Gastrocnemius medialis (tissue), 4 donors: Measurements from ENCODE around the gene RNF215. TPM values are rescaled to one million over a fixed set of nuclear protein-coding genes. Genes with fewer than 3 reads are reported as not detected.

Experiments
- ATAC-seq, 2 donors: fragments of 150-250 bp; one replicate each; pipeline ENCODE4 v1.9.1; 2016
- DNase-seq, 2 donors: peaks; one replicate each; pipeline ENCODE4 v3.0.0-alpha.2; 2019
- H3K27ac ChIP-seq, 4 donors: fragments of 200-600 bp; sonication (generic); 1 replicate in 1 of 4; 2 replicates in 3 of 4; pipeline ENCODE4 v1.5.1; 2016 to 2018; ENCODE audit warnings: mild to moderate bottlenecking in 2 of 4, moderate library complexity in 1 of 4
- H3K27me3 ChIP-seq, 3 donors: fragments of 200-600 bp; sonication (generic) in 2 of 3; 1 replicate in 1 of 3; 2 replicates in 2 of 3; pipeline versions ENCODE4 v1.5.1 to v1.6.0; 2016 to 2019; ENCODE audit warnings: mild to moderate bottlenecking in 1 of 3, moderate library complexity in 1 of 3
- H3K36me3 ChIP-seq, 2 donors: fragments of 200-600 bp; sonication (generic) in 1 of 2; one replicate each; pipeline ENCODE4 v1.5.1; 2017 to 2018
- H3K4me1 ChIP-seq, 2 donors: fragments of 200-600 bp; sonication (generic) in 1 of 2; one replicate each; pipeline ENCODE4 v1.5.1; 2016 to 2017; ENCODE audit warnings: mild to moderate bottlenecking in 2 of 2
- H3K4me3 ChIP-seq, 4 donors: fragments of 200-600 bp; sonication (generic) in 3 of 4; 1 replicate in 1 of 4; 2 replicates in 3 of 4; pipeline ENCODE4 v1.5.1; 2016 to 2019; ENCODE audit warnings: mild to moderate bottlenecking in 2 of 4
- H3K9me3 ChIP-seq, 3 donors: fragments of 200-600 bp; sonication (generic) in 2 of 3; 1 replicate in 1 of 3; 2 replicates in 2 of 3; pipeline ENCODE4 v1.5.1; 2016 to 2019
- CTCF ChIP-seq, 5 experiments: fragments of 450-650 bp in 3 of 5; fragments of 200-600 bp in 2 of 5; sonication (generic) in 2 of 5; IDR thresholded peaks in 4 of 5; conservative IDR thresholded peaks in 1 of 5; 1 replicate in 4 of 5; 2 replicates in 1 of 5; pipeline ENCODE4 v1.5.1; 2016 to 2019; ENCODE audit warnings: antibody characterized with exemption in 5 of 5, mild to moderate bottlenecking in 3 of 5, moderate library complexity in 3 of 5
- POLR2A ChIP-seq, 2 donors: fragments of 450-650 bp; IDR thresholded peaks; one replicate each; pipeline ENCODE4 v1.6.1; 2017; ENCODE audit warnings: antibody characterized with exemption in 2 of 2, mild to moderate bottlenecking in 2 of 2, moderate library complexity in 2 of 2
- in situ Hi-C, 4 donors: fragments of 200-750 bp; cut with MboI; loops; one replicate each; pipeline versions ENCODE4 v1.15.0 to v1.8.0; 2017; ENCODE audit warnings: low sequenced_read_pairs in 4 of 4
- intact Hi-C: fragments of 100-400 bp; cut with DNase I; formaldehyde crosslinking; loops from one replicate; pipeline ENCODE4 v1.15.1; 2023; ENCODE audit warnings: low total_unique reads
- total RNA-seq, 4 donors: library from RNA; depleted of rRNA; stranded (reverse); fragments of >200 nt; gene quantifications; one replicate each; pipeline versions ENCODE4 v1.1.0 to v1.2.3, GENCODE V29; 2016

Gene RNF215
- total RNA-seq, 4 donors from 2014 or later = 4.7 to 11.2 (median 8.1) TPM

- in situ Hi-C loops = no loop called here
- H3K4me3 ChIP-seq = no peak overlapping the region
- no peak for ATAC-seq
- TF ChIP-seq CTCF (IDR thresholded peaks at IDR 0.05 in 4 of 5, conservative IDR thresholded peaks at IDR 0.05 in 1 of 5) (no peak), POLR2A (IDR thresholded peaks at IDR 0.05) (no peak)
- no peaks in the 10 kb centered on the region for H3K4me1 ChIP-seq
- H3K9me3 ChIP-seq = no peaks in the 10 kb centered on the region
- DNase-seq = no peak
- intact Hi-C loops = no loop called here
- H3K36me3 ChIP-seq = peaks cover 0 to 9% of the 10 kb centered on the region in 2 donors
- H3K27me3 ChIP-seq = no peaks in the 10 kb centered on the region
- H3K27ac ChIP-seq = no peak overlapping the region
Observed at GRCh38 chr22:30372915-30373314, 14.3 kb downstream of the RNF215 start.

GRCh38 chr22:30371981-30372380 lies 15.2 kb downstream of the RNF215 start:
- no peak overlapping the region for H3K27ac ChIP-seq
- no peak overlapping the region for H3K4me3 ChIP-seq
- no peaks in the 10 kb centered on the region for H3K36me3 ChIP-seq
- no peaks in the 10 kb centered on the region for H3K27me3 ChIP-seq
- intact Hi-C loops = no loop called here
- no peak for DNase-seq
- no peaks in the 10 kb centered on the region for H3K4me1 ChIP-seq
- TF ChIP-seq CTCF (IDR thresholded peaks at IDR 0.05 in 4 of 5, conservative IDR thresholded peaks at IDR 0.05 in 1 of 5) (no peak), POLR2A (IDR thresholded peaks at IDR 0.05) (no peak)
- in situ Hi-C loops = no loop called here
- no peak for ATAC-seq
- H3K9me3 ChIP-seq = no peaks in the 10 kb centered on the region

- no peaks in the 10 kb centered on the region for H3K4me1 ChIP-seq
- no peaks in the 10 kb centered on the region for H3K36me3 ChIP-seq
- intact Hi-C loops (no loop called here), in situ Hi-C loops (no loop called here)
- H3K9me3 ChIP-seq = no peaks in the 10 kb centered on the region
- H3K27me3 ChIP-seq = no peaks in the 10 kb centered on the region
- ATAC-seq (no peak), DNase-seq (no peak)
- H3K4me3 ChIP-seq = no peak overlapping the region
- no peak overlapping the region for H3K27ac ChIP-seq
- TF ChIP-seq CTCF (IDR thresholded peaks at IDR 0.05 in 4 of 5, conservative IDR thresholded peaks at IDR 0.05 in 1 of 5) = no peak
Observed at GRCh38 chr22:30371321-30371720, 15.9 kb downstream of the RNF215 start.

GRCh38 chr22:30370641-30371230 lies 16.5 kb downstream of the RNF215 start:
- no peaks in the 10 kb centered on the region for H3K36me3 ChIP-seq
- H3K4me1 ChIP-seq = no peaks in the 10 kb centered on the region
- no peaks in the 10 kb centered on the region for H3K9me3 ChIP-seq
- H3K27me3 ChIP-seq = no peaks in the 10 kb centered on the region
- ATAC-seq (no peak), DNase-seq (no peak)
- TF ChIP-seq CTCF (IDR thresholded peaks at IDR 0.05 in 4 of 5, conservative IDR thresholded peaks at IDR 0.05 in 1 of 5) (no peak), POLR2A (IDR thresholded peaks at IDR 0.05) (no peak)
- H3K4me3 ChIP-seq = no peak overlapping the region
- in situ Hi-C loops (no loop called here), intact Hi-C loops (no loop called here)
- H3K27ac ChIP-seq = no peak overlapping the region

GRCh38 chr22:30368420-30368819 lies 18.8 kb downstream of the RNF215 start:
- intact Hi-C loops = no loop called here
- no peak for DNase-seq
- no peak overlapping the region for H3K4me3 ChIP-seq
- no peaks in the 10 kb centered on the region for H3K9me3 ChIP-seq
- in situ Hi-C loops = loop anchor here in 1 of 4 donors (10.0 kb wide), 1 partner anchor 74 kb away; no protein-coding TSS in a partner anchor
- no peaks in the 10 kb centered on the region for H3K36me3 ChIP-seq
- H3K27ac ChIP-seq = no peak overlapping the region
- no peaks in the 10 kb centered on the region for H3K4me1 ChIP-seq
- no peak for TF ChIP-seq CTCF (IDR thresholded peaks at IDR 0.05 in 4 of 5, conservative IDR thresholded peaks at IDR 0.05 in 1 of 5)
- TF ChIP-seq POLR2A (IDR thresholded peaks at IDR 0.05) = no peak
- H3K27me3 ChIP-seq = no peaks in the 10 kb centered on the region
- no peak for ATAC-seq
